ENCODE measurements around the gene S100A5.

GRCh38 chr1:153563991-153564390 lies 23.3 kb upstream of the S100A5 start:
- no peak for TF ChIP-seq CTCF (IDR thresholded peaks at IDR 0.05; ENCODE audit: low read length)
- no peak for TF ChIP-seq EZH2 (optimal IDR thresholded peaks at IDR 0.05; ENCODE audit: low read depth, low read length)
- TF ChIP-seq EZH2phosphoT487 (IDR thresholded peaks at IDR 0.05; ENCODE audit: low read length) = no peak

All from MM.1S (cell line).